Ovary (tissue), 9 donors: ENCODE measurements around the gene SETD2. TPM values are rescaled to one million over a fixed set of nuclear protein-coding genes. Genes with fewer than 3 reads are reported as not detected.

Experiments used
- DNase-seq, 5 donors: peaks; one replicate each; pipeline ENCODE4 v3.0.0-alpha.2; 2019 to 2020
- H3K27ac ChIP-seq, 2 donors: fragments of 200-600 bp; one replicate each; pipeline versions ENCODE4 v1.5.1 to v1.8.0; 2019 to 2022
- H3K27me3 ChIP-seq: fragments of 200-600 bp; one replicate; pipeline ENCODE4 v1.8.0; 2022
- H3K36me3 ChIP-seq: fragments of 200-600 bp; sonication (generic); one replicate; pipeline ENCODE4 v1.5.1; 2019
- H3K4me1 ChIP-seq: one replicate; pipeline ENCODE4 v1.8.1; 2013; ENCODE audit warnings: mild to moderate bottlenecking, moderate library complexity; ENCODE audit not compliant: insufficient read depth
- H3K4me3 ChIP-seq: fragments of 200-600 bp; sonication (generic); one replicate; pipeline ENCODE4 v1.5.1; 2017
- H3K9me3 ChIP-seq, 2 donors: fragments of 200-600 bp in 1 of 2; sonication (generic) in 1 of 2; one replicate each; pipeline versions ENCODE4 v1.5.1 to v1.8.1; 2013 to 2019; ENCODE audit warnings: mild to moderate bottlenecking in 1 of 2, moderate library complexity in 1 of 2
- EP300 ChIP-seq: sonication (generic); formaldehyde crosslinking; IDR thresholded peaks from one replicate; pipeline ENCODE4 v1.6.1; 2017; ENCODE audit warnings: antibody characterized with exemption
- POLR2A ChIP-seq: fragments of 450-650 bp; IDR thresholded peaks from one replicate; pipeline ENCODE4 v1.6.1; 2017; ENCODE audit warnings: antibody characterized with exemption, mild to moderate bottlenecking, moderate library complexity
- WGBS, 3 donors: extraction: QIAGEN DNeasy Blood & Tissue Kit in 1 of 3; methylation state at CpG; one replicate each; pipeline versions ENCODE4 v1.1.5 to v1.1.7; 2013 to 2017; 5-methylcytosine and 5-hydroxymethylcytosine counted together
- intact Hi-C, 4 donors: fragments of 100-400 bp; cut with DNase I; formaldehyde crosslinking; loops; one replicate each; pipeline versions ENCODE4 v1.11.0 to v1.15.1; 2022 to 2023
- polyA plus RNA-seq, 2 donors: library from polyadenylated mRNA; stranded (reverse); fragments of 200-250 nt in 1 of 2; fragments of 350-450 nt in 1 of 2; fragmentation: Illumina TruSeq in 1 of 2; extraction: RNeasy Lipid Tissue Mini Kit (QIAGEN cat#74804) in 1 of 2; gene quantifications; one replicate each; pipeline ENCODE4 v1.2.3, GENCODE V29; 2013 to 2014
- total RNA-seq, 7 donors: library from RNA; depleted of rRNA in 2 of 7; stranded (reverse); fragments of >200 nt in 2 of 7; fragmentation: NEBNext Ultra II Directional in 3 of 7; extraction: Animal tissue kit (Norgen Biotek cat#: 25700) in 3 of 7; gene quantifications; one replicate each; pipeline versions ENCODE4 v1.1.0 to v1.2.4, GENCODE V29; 2016 to 2023
- TF ChIP-seq, protein P1 (sequence below), 3 donors: fragments of 450-650 bp in 2 of 3; fragments of 200-600 bp in 1 of 3; IDR thresholded peaks; one replicate each; pipeline versions ENCODE4 v1.5.1 to v1.8.0; 2016 to 2022; ENCODE audit warnings: antibody characterized with exemption in 3 of 3, mild to moderate bottlenecking in 1 of 3
- donor health status: DM: no; HTN: no; CAD: no; lungs with moderate emphysema.
- donor health status: DM: no; HTN: no; CAD: no.
- donor health status: Bipolar disorder and iron deficiency.
- donor health status: DM: yes; HTN: yes; CAD: no.
- donor health status: DM: no; HTN: no; CAD: no.
- donor health status: DM: yes; HTN: yes; CAD: no.

The SETD2 gene
- total and polyA plus RNA-seq, 9 donors, result 22.9 to 62.9 (median 49.2) TPM

DNA sequence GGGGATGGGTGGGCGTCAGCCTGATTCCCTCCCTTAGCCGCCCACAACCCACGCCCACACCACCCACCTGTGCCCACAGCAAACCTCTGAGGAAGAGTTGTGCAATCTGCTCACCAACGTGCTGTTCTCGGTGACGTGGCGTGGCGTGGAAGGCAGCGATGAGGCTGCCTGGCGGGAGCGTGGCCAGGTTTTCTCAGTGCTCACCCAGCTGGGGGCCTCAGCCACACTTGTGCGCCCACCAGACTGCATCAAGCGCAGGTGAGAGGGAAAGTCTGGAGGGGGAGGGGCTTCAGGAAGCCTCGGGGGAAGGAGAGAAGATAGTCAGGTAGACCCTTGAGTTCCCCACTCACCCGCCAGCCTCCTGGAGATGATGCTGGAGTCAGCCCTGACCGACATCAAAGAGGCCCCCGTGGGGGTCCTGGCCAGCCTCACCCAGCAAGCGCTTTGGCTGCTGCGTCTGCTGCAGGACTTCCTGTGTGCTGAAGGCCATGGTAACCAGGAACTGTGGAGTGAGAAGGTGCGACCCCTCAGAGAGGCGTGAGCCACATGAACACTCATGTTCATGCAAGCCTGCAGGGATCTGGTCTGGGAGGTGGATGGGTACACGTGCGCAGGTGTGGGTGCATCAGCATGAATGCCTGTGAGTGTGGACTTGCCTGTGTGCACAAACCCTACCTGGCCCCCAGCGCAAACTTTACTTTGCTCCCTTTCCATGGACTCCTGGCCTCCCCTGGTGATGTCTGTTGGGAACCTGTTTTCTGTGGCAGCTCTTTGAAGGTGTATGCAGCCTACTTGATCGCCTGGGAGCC lies 162.8 kb downstream of the SETD2 start:
- intact Hi-C loops, result loop anchor here in 1 of 4 donors (10.0 kb wide), 1 partner anchor 296 kb away; the partner anchor contains the start of gene TMIE
- no peak overlapping the region for H3K27ac ChIP-seq
- TF ChIP-seq POLR2A (no peak), EP300 (no peak)
- TF ChIP-seq, protein P1, sequence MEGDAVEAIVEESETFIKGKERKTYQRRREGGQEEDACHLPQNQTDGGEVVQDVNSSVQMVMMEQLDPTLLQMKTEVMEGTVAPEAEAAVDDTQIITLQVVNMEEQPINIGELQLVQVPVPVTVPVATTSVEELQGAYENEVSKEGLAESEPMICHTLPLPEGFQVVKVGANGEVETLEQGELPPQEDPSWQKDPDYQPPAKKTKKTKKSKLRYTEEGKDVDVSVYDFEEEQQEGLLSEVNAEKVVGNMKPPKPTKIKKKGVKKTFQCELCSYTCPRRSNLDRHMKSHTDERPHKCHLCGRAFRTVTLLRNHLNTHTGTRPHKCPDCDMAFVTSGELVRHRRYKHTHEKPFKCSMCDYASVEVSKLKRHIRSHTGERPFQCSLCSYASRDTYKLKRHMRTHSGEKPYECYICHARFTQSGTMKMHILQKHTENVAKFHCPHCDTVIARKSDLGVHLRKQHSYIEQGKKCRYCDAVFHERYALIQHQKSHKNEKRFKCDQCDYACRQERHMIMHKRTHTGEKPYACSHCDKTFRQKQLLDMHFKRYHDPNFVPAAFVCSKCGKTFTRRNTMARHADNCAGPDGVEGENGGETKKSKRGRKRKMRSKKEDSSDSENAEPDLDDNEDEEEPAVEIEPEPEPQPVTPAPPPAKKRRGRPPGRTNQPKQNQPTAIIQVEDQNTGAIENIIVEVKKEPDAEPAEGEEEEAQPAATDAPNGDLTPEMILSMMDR (IDR thresholded peaks at IDR 0.05), result no peak
- peak in 1 of 5 donors; percentile 30 for DNase-seq
- H3K4me1 ChIP-seq, result no peaks in the 10 kb centered on the region
- no peaks in the 10 kb centered on the region for H3K9me3 ChIP-seq
- no peaks in the 10 kb centered on the region for H3K36me3 ChIP-seq
- WGBS, 3 donors, result 89 to 94% (median 93%) methylated on average over 22 to 25 of the region's 25 CpGs
- H3K27me3 ChIP-seq, result no peaks in the 10 kb centered on the region
- no peak overlapping the region for H3K4me3 ChIP-seq

DNA sequence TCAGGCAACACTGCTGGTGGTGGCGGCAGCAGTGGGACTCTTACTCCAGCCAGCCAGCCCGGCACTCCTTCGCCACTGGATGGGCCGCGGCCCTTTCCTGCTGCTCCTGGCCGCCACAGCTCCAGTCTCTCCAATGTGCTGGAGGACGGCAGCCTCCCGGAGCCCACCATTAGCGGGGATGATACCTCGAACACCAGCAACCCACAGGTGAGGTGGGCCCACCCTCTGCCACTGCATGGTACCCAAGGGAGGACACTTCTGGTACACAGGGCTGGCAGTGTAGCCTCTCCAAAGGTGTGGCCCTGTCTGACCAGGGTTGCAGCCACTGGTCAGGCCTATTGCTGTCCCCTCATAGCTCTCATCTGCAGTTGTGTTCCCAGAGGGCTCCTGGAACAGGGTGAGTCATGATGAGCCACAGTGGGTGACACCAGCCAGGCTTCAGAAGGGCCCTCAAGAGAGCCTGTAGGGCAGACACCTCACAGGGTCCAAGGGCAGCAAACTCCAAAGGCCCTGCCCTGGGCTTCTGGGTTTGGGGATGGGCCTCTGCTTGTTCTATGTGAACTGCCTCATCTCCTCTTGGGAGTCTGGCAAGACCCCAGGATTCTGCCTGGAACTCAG lies 163.6 kb downstream of the SETD2 start:
- DNase-seq, result no peak
- intact Hi-C loops, result loop anchor here in 1 of 4 donors (10.0 kb wide), 1 partner anchor 296 kb away; the partner anchor contains the start of gene TMIE
- Histone ChIP-seq H3K9me3 (no peaks in the 10 kb centered on the region), H3K36me3 (no peaks in the 10 kb centered on the region), H3K27ac (no peak overlapping the region), H3K4me1 (no peaks in the 10 kb centered on the region), H3K27me3 (no peaks in the 10 kb centered on the region), H3K4me3 (no peak overlapping the region)
- WGBS, 3 donors, result 93 to 97% (median 94%) methylated on average over 10 of the region's 10 CpGs
- no peak for TF ChIP-seq EP300
- TF ChIP-seq POLR2A, result no peak
- TF ChIP-seq, protein P1 (IDR thresholded peaks at IDR 0.05), result no peak

DNA sequence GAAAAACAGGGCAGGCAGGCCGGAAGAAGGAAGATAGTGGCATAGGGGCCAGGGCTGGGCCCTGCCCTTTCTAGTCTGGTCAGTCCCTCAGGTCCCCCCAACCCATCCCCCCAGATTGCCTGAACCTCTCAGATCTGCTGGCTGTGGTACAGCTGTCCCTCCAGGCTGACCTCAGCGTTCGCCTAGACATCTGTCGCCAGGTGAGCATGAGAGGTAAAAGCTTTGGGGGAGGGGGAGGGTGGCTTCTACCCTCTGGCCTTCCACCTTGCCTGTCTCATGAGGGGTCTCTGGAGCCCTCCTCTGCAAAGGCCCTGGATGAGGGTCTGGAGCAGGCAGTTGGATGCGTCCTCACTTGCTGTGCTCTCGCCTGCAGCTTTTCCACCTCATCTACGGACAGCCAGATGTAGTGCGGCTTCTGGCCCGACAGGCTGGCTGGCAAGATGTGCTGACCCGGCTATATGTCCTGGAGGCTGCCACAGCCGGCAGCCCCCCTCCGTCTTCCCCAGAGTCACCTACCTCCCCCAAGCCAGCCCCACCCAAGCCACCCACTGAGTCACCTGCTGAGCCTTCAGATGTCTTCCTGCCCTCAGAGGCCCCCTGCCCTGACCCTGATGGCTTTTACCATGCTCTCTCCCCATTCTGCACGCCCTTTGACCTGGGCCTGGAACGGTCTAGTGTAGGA lies 164.3 kb downstream of the SETD2 start:
- H3K27ac ChIP-seq, result no peak overlapping the region
- no peaks in the 10 kb centered on the region for H3K4me1 ChIP-seq
- intact Hi-C loops, result loop anchor here in 1 of 4 donors (5.0 to 10.0 kb wide), 2 partner anchors 77 to 295 kb away; partner anchors contain the start of gene TMIE
- 86 to 90% (median 90%) methylated on average over 14 of the region's 14 CpGs for WGBS, 3 donors
- no peaks in the 10 kb centered on the region for H3K27me3 ChIP-seq
- H3K9me3 ChIP-seq, result no peaks in the 10 kb centered on the region
- no peaks in the 10 kb centered on the region for H3K36me3 ChIP-seq
- no peak for DNase-seq
- H3K4me3 ChIP-seq, result no peak overlapping the region
- TF ChIP-seq, protein P1 (IDR thresholded peaks at IDR 0.05), result no peak
- TF ChIP-seq EP300 (no peak), POLR2A (no peak)

DNA sequence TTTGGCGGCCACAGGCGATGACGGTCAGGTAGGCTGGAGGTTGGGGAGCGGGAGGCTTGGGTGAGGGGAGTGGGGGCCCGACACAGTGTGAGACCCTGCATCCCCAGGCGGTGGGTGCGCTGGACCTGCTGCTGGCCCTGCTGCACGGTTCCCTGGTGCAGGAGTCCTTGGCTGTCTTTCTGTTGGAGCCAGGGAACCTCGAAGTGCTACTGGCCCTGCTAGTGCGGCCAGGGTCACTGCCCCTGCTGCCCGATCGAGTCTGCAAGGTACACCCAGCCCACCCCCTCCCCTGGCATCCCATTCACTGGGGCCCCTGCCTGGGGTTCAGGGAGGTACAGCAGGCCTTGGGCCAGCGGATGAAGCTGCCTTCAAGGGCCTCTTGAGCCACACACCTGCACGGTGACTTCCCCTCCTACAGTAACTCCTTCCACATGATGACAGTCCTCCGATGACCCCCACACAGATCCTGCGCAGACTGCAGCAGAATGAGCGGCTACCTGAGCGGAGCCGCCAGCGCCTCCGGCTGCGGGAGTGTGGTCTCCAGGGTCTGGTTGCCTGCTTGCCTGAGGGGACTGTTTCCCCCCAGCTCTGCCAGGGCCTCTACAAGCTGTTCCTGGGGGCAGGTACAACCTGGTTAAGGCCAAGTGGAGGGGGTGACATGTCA lies 164.9 kb downstream of the SETD2 start:
- Histone ChIP-seq H3K4me1 (no peaks in the 10 kb centered on the region), H3K9me3 (no peaks in the 10 kb centered on the region), H3K36me3 (no peaks in the 10 kb centered on the region), H3K27ac (no peak overlapping the region), H3K4me3 (no peak overlapping the region), H3K27me3 (no peaks in the 10 kb centered on the region)
- peak in 1 of 5 donors; percentile 35 for DNase-seq
- TF ChIP-seq EP300 (no peak), POLR2A (no peak)
- TF ChIP-seq, protein P1 (IDR thresholded peaks at IDR 0.05), result peak in 1 of 3 donors; percentile 2
- intact Hi-C loops, result loop anchor here in 1 of 4 donors (5.0 kb wide), 1 partner anchor 77 kb away; no protein-coding TSS in a partner anchor
- 89 to 92% (median 90%) methylated on average over 17 to 22 of the region's 22 CpGs for WGBS, 3 donors
